GM12878 (cell line): Measurements from ENCODE around the gene SLC6A3. TPM values are rescaled to one million over a fixed set of nuclear protein-coding genes. Genes with fewer than 3 reads are reported as not detected.

Source experiments
- ATAC-seq: fragments of 200-7000 bp; cut with Tn5 transposase; 3 replicates; pipeline ENCODE4 v1.9.1; 2020; ENCODE audit warnings: mild to moderate bottlenecking, moderate library complexity
- BruUV-seq: library from RNA; stranded (reverse); fragments of 400-500 nt; replicated peaks from 2 replicates; lab custom pipeline; 2021; lab: Mats Ljungman, UMichigan
- CTCF ChIA-PET: fragments of 300-600 bp; sonication (Branson Sonifier 250); formaldehyde crosslinking; extraction: SDS; loops from one replicate; lab custom pipeline; 2021; ENCODE audit warnings: inconsistent platforms; lab: Yijun Ruan, JAX
- POLR2A ChIA-PET: fragments of 350-600 bp; formaldehyde crosslinking; extraction: SDS; loops from one replicate; lab custom pipeline; 2021; ENCODE audit warnings: inconsistent platforms; lab: Charles Lee
- RAD21 ChIA-PET: fragments of 300-600 bp; sonication (Branson Sonifier 250); formaldehyde crosslinking; loops from one replicate; lab custom pipeline; 2023; ENCODE audit warnings: antibody characterized with exemption; ENCODE audit not compliant: unreplicated experiment; lab: Charles Lee
- SMC1A ChIA-PET: fragments of 300-600 bp; sonication (Branson Sonifier 250); formaldehyde crosslinking; loops from one replicate; lab custom pipeline; 2023; ENCODE audit not compliant: unreplicated experiment, uncharacterized antibody; lab: Charles Lee
- DNase-seq: peaks from one replicate; pipeline ENCODE4 v3.0.0-alpha.2; 2011; ENCODE audit warnings: low read depth, low spot score
- FAIRE-seq: peaks from 3 replicates; lab custom pipeline; 2011; peaks lifted over from hg19 to GRCh38; lab: Jason Lieb, UNC
- H2AFZ ChIP-seq: 2 replicates; pipeline ENCODE4 v1.6.0; 2011; ENCODE audit warnings: low read depth, low read length, control low read depth; ENCODE audit not compliant: control insufficient read depth
- H3K27ac ChIP-seq: 2 replicates; pipeline ENCODE4 v1.5.1; 2011; ENCODE audit warnings: control low read depth; ENCODE audit not compliant: control insufficient read depth, insufficient read depth
- H3K27me3 ChIP-seq, 2 experiments: replicated peaks in 1 of 2; 2 replicates each; pipeline versions ENCODE4 v1.6.0 to v1.6.1; 2011; ENCODE audit warnings: low read length in 1 of 2; ENCODE audit not compliant: control insufficient read depth in 2 of 2, insufficient read depth in 2 of 2
- H3K36me3 ChIP-seq, 2 experiments: 2 replicates each; pipeline ENCODE4 v1.5.1; 2011; ENCODE audit warnings: low read length in 1 of 2; ENCODE audit not compliant: control insufficient read depth in 2 of 2, insufficient read depth in 2 of 2
- H3K4me1 ChIP-seq: 2 replicates; pipeline ENCODE4 v1.6.1; 2011; ENCODE audit warnings: mild to moderate bottlenecking, low read length, moderate library complexity, mixed read lengths; ENCODE audit not compliant: control insufficient read depth, insufficient read depth
- H3K4me2 ChIP-seq: 2 replicates; pipeline ENCODE4 v1.6.0; 2011; ENCODE audit warnings: control low read depth; ENCODE audit not compliant: control insufficient read depth, insufficient read depth
- H3K4me3 ChIP-seq: fragments of 200-600 bp; sonication (generic); 2 replicates; pipeline ENCODE4 v1.5.1; 2016
- H3K79me2 ChIP-seq: 2 replicates; pipeline ENCODE4 v1.6.0; 2011; ENCODE audit warnings: low read length; ENCODE audit not compliant: control insufficient read depth, insufficient read depth
- H3K9ac ChIP-seq: 2 replicates; pipeline ENCODE4 v1.8.0; 2011; ENCODE audit warnings: low read length, control low read depth, mixed read lengths; ENCODE audit not compliant: control insufficient read depth, insufficient read depth
- H3K9me3 ChIP-seq: replicated peaks from 3 replicates; pipeline ENCODE4 v1.5.1; 2011; ENCODE audit warnings: mild to moderate bottlenecking, low read length; ENCODE audit not compliant: control insufficient read depth, insufficient read depth
- H4K20me1 ChIP-seq: 2 replicates; pipeline ENCODE4 v1.6.0; 2011; ENCODE audit not compliant: control insufficient read depth, insufficient read depth
- CEBPZ ChIP-seq: fragments of 150-350 bp; IDR thresholded peaks from 2 replicates; pipeline ENCODE4 v1.6.1; 2016; ENCODE audit warnings: low read depth, low read length
- CTCF ChIP-seq, 3 experiments: IDR thresholded peaks in 2 of 3; conservative IDR thresholded peaks in 1 of 3; 2 replicates each; pipeline ENCODE4 v1.5.1; 2011; ENCODE audit warnings: low read depth in 3 of 3, low read length in 3 of 3, mild to moderate bottlenecking in 3 of 3, control low read depth in 2 of 3, moderate library complexity in 2 of 3, inconsistent platforms in 1 of 3, mixed read lengths in 1 of 3; ENCODE audit not compliant: control insufficient read depth in 2 of 3, insufficient read depth in 1 of 3; ENCODE audit errors: extremely low read depth in 1 of 3
- DPF2 ChIP-seq: fragments of 450-650 bp; IDR thresholded peaks from 2 replicates; pipeline ENCODE4 v1.6.1; 2017; ENCODE audit warnings: mild to moderate bottlenecking
- KDM1A ChIP-seq: fragments of 200-600 bp; sonication (generic); IDR thresholded peaks from 2 replicates; pipeline ENCODE4 v1.6.1; 2016; ENCODE audit warnings: borderline replicate concordance
- MLLT1 ChIP-seq: fragments of 450-650 bp; IDR thresholded peaks from 2 replicates; pipeline ENCODE4 v1.6.1; 2016; ENCODE audit warnings: mild to moderate bottlenecking
- MTA2 ChIP-seq: fragments of 450-650 bp; IDR thresholded peaks from 2 replicates; pipeline ENCODE4 v1.6.1; 2016; ENCODE audit warnings: low read depth, mild to moderate bottlenecking, moderate library complexity
- NR2F1 ChIP-seq: fragments of 450-650 bp; conservative IDR thresholded peaks from 2 replicates; pipeline ENCODE4 v1.6.1; 2017; ENCODE audit warnings: mild to moderate bottlenecking
- POLR2AphosphoS2 ChIP-seq: IDR thresholded peaks from 2 replicates; pipeline ENCODE4 v1.6.1; 2011; ENCODE audit warnings: low read depth, mild to moderate bottlenecking, low read length, improper control_type of control experiment, moderate library complexity
- WGBS: methylation state at CpG from one replicate; pipeline ENCODE4 v1.1.6; 2016; ENCODE audit warnings: low lambda C conversion rate; ENCODE audit not compliant: insufficient replicate concordance, insufficient coverage; ENCODE audit errors: missing lambda C conversion rate; 5-methylcytosine and 5-hydroxymethylcytosine counted together
- in situ Hi-C: fragments of 300-500 bp; cut with MboI; formaldehyde crosslinking; loops from 9 replicates; pipeline ENCODE4 v1.14.3; 2018; ENCODE audit warnings: mixed read lengths
- intact Hi-C: fragments of 100-400 bp; cut with micrococcal nuclease; formaldehyde crosslinking; loops from one replicate; pipeline ENCODE4 v1.14.2; 2022; ENCODE audit not compliant: unreplicated experiment
- polyA plus RNA-seq, 11 experiments: library from polyadenylated mRNA; depleted of rRNA in 4 of 11; unstranded in 6 of 11; stranded (reverse) in 5 of 11; fragments of >200 nt; fragmentation: Nextera tagmentation in 4 of 11; fragmentation: Illumina TruSeq in 1 of 11; extraction: Ambion mirVana in 4 of 11; extraction: Trizol in 1 of 11; gene quantifications; 1 replicate in 1 of 11; 2 replicates in 10 of 11; pipeline versions ENCODE4 v1.2.1 to v1.2.3, GENCODE V29; 2011 to 2016; ENCODE audit warnings: inconsistent platforms in 2 of 11, missing spikeins in 2 of 11, low read depth in 1 of 11
- total RNA-seq, 4 experiments: library from RNA; depleted of rRNA in 3 of 4; stranded (reverse); fragments of >200 nt in 3 of 4; fragmentation: Illumina TruSeq in 1 of 4; extraction: Trizol in 1 of 4; gene quantifications; 2 replicates each; pipeline versions ENCODE4 v1.2.1 to v1.2.3, GENCODE V29; 2013 to 2021

SLC6A3 gene
- total and polyA plus RNA-seq, 10 of the 15 experiments (the other 5 are each of a cell fraction or from before 2014, with no cell fraction given): 0.01 TPM; not detected in 9

GRCh38 chr5:1382248-1382700 lies 63.0 kb downstream of the SLC6A3 start:
- Histone ChIP-seq H3K36me3 (no peaks in the 10 kb centered on the region), H3K27ac (no peak overlapping the region), H2AFZ (no peak overlapping the region), H3K9ac (no peak overlapping the region), H3K4me3 (no peak overlapping the region), H3K9me3 (peaks cover 1% of the 10 kb centered on the region; the same call in 1 of the 3 replicates), H3K79me2 (no peaks in the 10 kb centered on the region), H3K27me3 (no peaks in the 10 kb centered on the region; a peak in 1 of 4 replicates), H3K4me2 (no peak overlapping the region), H4K20me1 (no peaks in the 10 kb centered on the region), H3K4me1 (peaks cover 8% of the 10 kb centered on the region)
- TF ChIP-seq CTCF (IDR thresholded peaks at IDR 0.05 in 2 of 3, conservative IDR thresholded peaks at IDR 0.05 in 1 of 3; ENCODE audit: control insufficient read depth in 2 of 3, extremely low read depth in 1 of 3, insufficient read depth in 1 of 3, low read depth in 3 of 3, low read length in 3 of 3) (no peak), CEBPZ (no peak), POLR2AphosphoS2 (no peak), NR2F1 (no peak), DPF2 (no peak), MLLT1 (no peak), MTA2 (no peak), KDM1A (no peak)
- no peak for FAIRE-seq
- in situ Hi-C loops: no loop called here
- POLR2A ChIA-PET: no interaction called here
- intact Hi-C loops: no loop called here
- RAD21 ChIA-PET: no interaction called here
- no peak for ATAC-seq
- BruUV-seq: no TSS peak
- 74% methylated on average over 17 of the region's 18 CpGs for WGBS
- SMC1A ChIA-PET: no interaction called here
- CTCF ChIA-PET: no interaction called here
- no peak for DNase-seq
